GM18520 (cell line): ENCODE measurements around the gene HELT.
"Not testable (repeated sequence)": the region's sequence is repeated elsewhere in the genome, so short reads cannot be mapped to it uniquely, and the experiment has no call there.

Source experiments
- ATAC-seq: cut with Tn5 transposase; IDR thresholded peaks from one replicate; pipeline ENCODE4 v1.9.1; 2021; ENCODE audit not compliant: unreplicated experiment

Gene HELT

GRCh38 chr4:185017964-185018772, at the start of gene HELT:
TSS of gene HELT (plus strand) at chr4:185018490. CDS start at chr4:185018929, 439 bp downstream.
- no peak for ATAC-seq

- ATAC-seq: no peak
Observed at GRCh38 chr4:184968784-184969201, 49.5 kb upstream of the HELT start.

GRCh38 chr4:184969610-184970009, 48.7 kb upstream of the HELT start:
- ATAC-seq: no peak

- ATAC-seq: no peak
Observed at GRCh38 chr4:184972991-184973390, 45.3 kb upstream of the HELT start.

GRCh38 chr4:184976348-184976747, 41.9 kb upstream of the HELT start:
- ATAC-seq: not testable (repeated sequence)

- ATAC-seq: no peak
Observed at GRCh38 chr4:184977747-184978146, 40.5 kb upstream of the HELT start.

- ATAC-seq: no peak
Observed at GRCh38 chr4:184978211-184978610, 40.1 kb upstream of the HELT start.

GRCh38 chr4:184979461-184980124, 38.7 kb upstream of the HELT start:
- no peak for ATAC-seq

GRCh38 chr4:184980261-184980660, 38.0 kb upstream of the HELT start:
- ATAC-seq: no peak

GRCh38 chr4:184983672-184984356, 34.5 kb upstream of the HELT start:
- ATAC-seq: no peak

GRCh38 chr4:184987493-184988031, 30.7 kb upstream of the HELT start:
- ATAC-seq: no peak

GRCh38 chr4:184988611-184989010, 29.7 kb upstream of the HELT start:
- ATAC-seq: no peak

- not testable (repeated sequence) for ATAC-seq
Observed at GRCh38 chr4:184989283-184989682, 29.0 kb upstream of the HELT start.

GRCh38 chr4:184990131-184990530, 28.2 kb upstream of the HELT start:
- not testable (repeated sequence) for ATAC-seq

- no peak for ATAC-seq
Observed at GRCh38 chr4:184991860-184992259, 26.4 kb upstream of the HELT start.

GRCh38 chr4:184992422-184992821, 25.9 kb upstream of the HELT start:
- no peak for ATAC-seq

- no peak for ATAC-seq
Observed at GRCh38 chr4:184993247-184993646, 25.0 kb upstream of the HELT start.

- no peak for ATAC-seq
Observed at GRCh38 chr4:184994010-184994622, 24.2 kb upstream of the HELT start.

GRCh38 chr4:184994623-184995010, 23.7 kb upstream of the HELT start:
- ATAC-seq: no peak

GRCh38 chr4:184997656-184998055, 20.6 kb upstream of the HELT start:
- ATAC-seq: not testable (repeated sequence)

GRCh38 chr4:185002784-185003183, 15.5 kb upstream of the HELT start:
- no peak for ATAC-seq
